ENCODE results near the gene SUMF1.
"Not testable (repeated sequence)": the region's sequence is repeated elsewhere in the genome, so short reads cannot be mapped to it uniquely, and the experiment has no call there.

Gene SUMF1

GRCh38 chr3:4462369-4463040 lies 4.6 kb downstream of the SUMF1 start:
- DNase-seq, result no peak

- DNase-seq, result no peak
Measured at GRCh38 chr3:4461468-4462090, 5.5 kb downstream of the SUMF1 start.

GRCh38 chr3:4460334-4460733 lies 6.7 kb downstream of the SUMF1 start:
- no peak for DNase-seq

GRCh38 chr3:4458961-4459360 lies 8.1 kb downstream of the SUMF1 start:
- no peak for DNase-seq

GRCh38 chr3:4456780-4457179 lies 10.3 kb downstream of the SUMF1 start:
- DNase-seq, result not testable (repeated sequence)

GRCh38 chr3:4454142-4454541 lies 12.9 kb downstream of the SUMF1 start:
- no peak for DNase-seq

- no peak for DNase-seq
Measured at GRCh38 chr3:4449043-4449805, 17.8 kb downstream of the SUMF1 start.

GRCh38 chr3:4448187-4448586 lies 18.9 kb downstream of the SUMF1 start:
- no peak for DNase-seq

- no peak for DNase-seq
Measured at GRCh38 chr3:4447295-4447999, 19.6 kb downstream of the SUMF1 start.

- DNase-seq, result no peak
Measured at GRCh38 chr3:4440951-4441350, 26.1 kb downstream of the SUMF1 start.

GRCh38 chr3:4438296-4438695 lies 28.8 kb downstream of the SUMF1 start:
- no peak for DNase-seq

- no peak for DNase-seq
Measured at GRCh38 chr3:4432259-4432658, 34.8 kb downstream of the SUMF1 start.

GRCh38 chr3:4429648-4430350 lies 37.3 kb downstream of the SUMF1 start:
- no peak for DNase-seq

- DNase-seq, result no peak
Measured at GRCh38 chr3:4426782-4427344, 40.2 kb downstream of the SUMF1 start.

- no peak for DNase-seq
Measured at GRCh38 chr3:4426261-4426781, 40.7 kb downstream of the SUMF1 start.

GRCh38 chr3:4425707-4426106 lies 41.4 kb downstream of the SUMF1 start:
- DNase-seq, result no peak

GRCh38 chr3:4425055-4425454 lies 42.0 kb downstream of the SUMF1 start:
- no peak for DNase-seq

- no peak for DNase-seq
Measured at GRCh38 chr3:4421121-4421520, 45.9 kb downstream of the SUMF1 start.

GRCh38 chr3:4419920-4420319 lies 47.1 kb downstream of the SUMF1 start:
- DNase-seq, result no peak

GRCh38 chr3:4419386-4419785 lies 47.7 kb downstream of the SUMF1 start:
- no peak for DNase-seq

- DNase-seq, result no peak
Measured at GRCh38 chr3:4418156-4418555, 48.9 kb downstream of the SUMF1 start.

Measured in anterior cingulate cortex (tissue), 58 donors.